Psoas muscle (tissue), 8 donors: ENCODE data around the gene PCBP3. TPM values are rescaled to one million over a fixed set of nuclear protein-coding genes. Genes with fewer than 3 reads are reported as not detected.

Source experiments
- ATAC-seq, 4 donors: fragments of 200-7000 bp; cut with Tn5 transposase; one replicate each; pipeline ENCODE4 v1.9.1; 2020; ENCODE audit warnings: moderate library complexity in 3 of 4, mild to moderate bottlenecking in 2 of 4
- DNase-seq, 2 donors: peaks; one replicate each; pipeline ENCODE4 v3.0.0-alpha.2; 2020
- H3K27ac ChIP-seq: fragments of 200-600 bp; one replicate; pipeline ENCODE4 v1.8.0; 2022
- H3K27me3 ChIP-seq, 3 donors: fragments of 200-600 bp in 1 of 3; one replicate each; pipeline versions ENCODE4 v1.6.1 to v1.8.0; 2013 to 2022; ENCODE audit warnings: low read length in 2 of 3, mild to moderate bottlenecking in 2 of 3, moderate library complexity in 1 of 3; ENCODE audit not compliant: insufficient read depth in 3 of 3
- H3K36me3 ChIP-seq, 2 donors: fragments of 200-600 bp in 1 of 2; one replicate each; pipeline versions ENCODE4 v1.6.1 to v1.8.0; 2013 to 2022; ENCODE audit warnings: low read depth in 1 of 2, mild to moderate bottlenecking in 1 of 2, moderate library complexity in 1 of 2; ENCODE audit not compliant: insufficient read depth in 1 of 2
- H3K4me1 ChIP-seq: fragments of 200-600 bp; one replicate; pipeline ENCODE4 v1.8.0; 2022
- H3K4me3 ChIP-seq: fragments of 200-600 bp; one replicate; pipeline ENCODE4 v1.8.0; 2022; ENCODE audit warnings: mild to moderate bottlenecking
- H3K9me3 ChIP-seq: fragments of 200-600 bp; one replicate; pipeline ENCODE4 v1.8.0; 2022
- WGBS, 3 donors: extraction: QIAGEN DNeasy Blood & Tissue Kit; methylation state at CpG; one replicate each; pipeline versions ENCODE4 v1.1.6 to v1.1.7; 2013; 5-methylcytosine and 5-hydroxymethylcytosine counted together
- intact Hi-C, 2 donors: fragments of 100-400 bp; cut with DNase I; formaldehyde crosslinking; loops; one replicate each; pipeline versions ENCODE4 v1.11.0 to v1.14.2; 2022
- polyA plus RNA-seq, 3 donors: library from polyadenylated mRNA; stranded (reverse); fragments of 200-250 nt; gene quantifications; one replicate each; pipeline ENCODE4 v1.2.3, GENCODE V29; 2013
- total RNA-seq, 4 donors: library from RNA; stranded (reverse); fragmentation: NEBNext Ultra II Directional in 2 of 4; extraction: Animal tissue kit (Norgen Biotek cat#: 25700) in 2 of 4; gene quantifications; one replicate each; pipeline versions ENCODE4 v1.2.1 to v1.2.4, GENCODE V29; 2021 to 2023
- TF ChIP-seq, protein P1 (sequence below): fragments of 200-600 bp; IDR thresholded peaks from one replicate; pipeline ENCODE4 v1.8.0; 2022; ENCODE audit warnings: antibody characterized with exemption
- donor health status: healthy with polysubstance abuse.
- donor health status: DM: no; HTN: no; CAD: no; lungs with moderate emphysema.
- donor health status: Bipolar disorder and iron deficiency.
- donor health status: healthy.
- donor health status: DM: yes; HTN: yes; CAD: no.
- donor health status: DM: no; HTN: no; CAD: no.
- donor health status: DM: no; HTN: no; CAD: no.
- donor health status: DM: yes; HTN: yes; CAD: no.

Gene PCBP3
- total and polyA plus RNA-seq, 7 donors = 0.10 to 0.91 (median 0.33) TPM; not detected in 1

DNA sequence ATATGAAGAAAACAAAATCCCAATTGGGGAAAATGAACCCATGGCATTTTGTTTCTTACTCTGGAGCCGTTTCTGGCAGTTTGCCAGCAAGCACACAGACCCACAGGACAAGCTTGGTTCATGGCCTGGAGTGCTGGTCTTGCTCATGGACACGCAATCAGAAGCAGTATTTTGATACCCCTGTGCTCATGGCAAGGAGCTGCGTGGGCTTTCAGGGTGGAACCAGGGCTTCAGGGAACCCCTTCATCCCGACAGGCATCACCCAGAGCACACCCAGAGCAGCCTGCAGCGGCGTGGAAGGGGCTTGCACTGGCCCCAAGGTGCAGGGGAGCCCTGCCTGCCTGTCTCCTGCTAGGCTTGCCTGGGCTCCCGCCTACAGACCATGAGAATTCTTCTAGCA is 45.4 kb upstream of the PCBP3 start:
- Histone ChIP-seq H3K36me3 (no peaks in the 10 kb centered on the region), H3K9me3 (peaks cover 3% of the 10 kb centered on the region), H3K4me1 (no peaks in the 10 kb centered on the region), H3K27ac (no peak overlapping the region), H3K4me3 (no peak overlapping the region), H3K27me3 (peaks cover 0 to 25% (median 9%) of the 10 kb centered on the region in 3 donors)
- intact Hi-C loops = no loop called here
- DNase-seq = no peak
- no peak for ATAC-seq
- TF ChIP-seq, protein P1, sequence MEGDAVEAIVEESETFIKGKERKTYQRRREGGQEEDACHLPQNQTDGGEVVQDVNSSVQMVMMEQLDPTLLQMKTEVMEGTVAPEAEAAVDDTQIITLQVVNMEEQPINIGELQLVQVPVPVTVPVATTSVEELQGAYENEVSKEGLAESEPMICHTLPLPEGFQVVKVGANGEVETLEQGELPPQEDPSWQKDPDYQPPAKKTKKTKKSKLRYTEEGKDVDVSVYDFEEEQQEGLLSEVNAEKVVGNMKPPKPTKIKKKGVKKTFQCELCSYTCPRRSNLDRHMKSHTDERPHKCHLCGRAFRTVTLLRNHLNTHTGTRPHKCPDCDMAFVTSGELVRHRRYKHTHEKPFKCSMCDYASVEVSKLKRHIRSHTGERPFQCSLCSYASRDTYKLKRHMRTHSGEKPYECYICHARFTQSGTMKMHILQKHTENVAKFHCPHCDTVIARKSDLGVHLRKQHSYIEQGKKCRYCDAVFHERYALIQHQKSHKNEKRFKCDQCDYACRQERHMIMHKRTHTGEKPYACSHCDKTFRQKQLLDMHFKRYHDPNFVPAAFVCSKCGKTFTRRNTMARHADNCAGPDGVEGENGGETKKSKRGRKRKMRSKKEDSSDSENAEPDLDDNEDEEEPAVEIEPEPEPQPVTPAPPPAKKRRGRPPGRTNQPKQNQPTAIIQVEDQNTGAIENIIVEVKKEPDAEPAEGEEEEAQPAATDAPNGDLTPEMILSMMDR = no peak
- WGBS, 3 donors = 55 to 66% (median 61%) methylated on average over 7 of the region's 7 CpGs

DNA sequence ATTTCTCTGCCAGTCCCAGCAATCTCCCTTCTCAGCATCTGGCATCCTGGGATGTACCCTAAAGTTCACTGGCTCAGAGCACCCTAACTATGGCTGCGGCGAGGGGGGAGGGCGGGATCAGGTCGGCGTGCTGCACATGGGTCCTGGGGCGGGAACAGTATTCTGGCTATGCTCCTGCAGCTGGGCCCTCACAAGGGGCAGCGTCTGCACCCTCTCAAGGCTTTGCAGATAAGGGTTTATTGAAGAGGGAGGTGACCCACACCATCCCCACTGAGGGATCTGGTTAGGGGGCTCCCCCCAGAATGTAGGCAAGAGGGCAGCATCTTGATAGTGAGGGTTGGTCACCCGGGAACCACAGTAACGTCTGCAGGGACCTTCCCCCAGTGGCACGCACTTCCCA is 44.9 kb upstream of the PCBP3 start:
- no peak for ATAC-seq
- TF ChIP-seq, protein P1 = no peak
- H3K36me3 ChIP-seq = no peaks in the 10 kb centered on the region
- WGBS, 3 donors = 74 to 79% (median 79%) methylated on average over 10 of the region's 10 CpGs
- peaks cover 0 to 25% (median 9%) of the 10 kb centered on the region in 3 donors for H3K27me3 ChIP-seq
- no peak for DNase-seq
- H3K27ac ChIP-seq = no peak overlapping the region
- H3K4me1 ChIP-seq = no peaks in the 10 kb centered on the region
- peaks cover 9% of the 10 kb centered on the region for H3K9me3 ChIP-seq
- intact Hi-C loops = no loop called here
- H3K4me3 ChIP-seq = no peak overlapping the region

DNA sequence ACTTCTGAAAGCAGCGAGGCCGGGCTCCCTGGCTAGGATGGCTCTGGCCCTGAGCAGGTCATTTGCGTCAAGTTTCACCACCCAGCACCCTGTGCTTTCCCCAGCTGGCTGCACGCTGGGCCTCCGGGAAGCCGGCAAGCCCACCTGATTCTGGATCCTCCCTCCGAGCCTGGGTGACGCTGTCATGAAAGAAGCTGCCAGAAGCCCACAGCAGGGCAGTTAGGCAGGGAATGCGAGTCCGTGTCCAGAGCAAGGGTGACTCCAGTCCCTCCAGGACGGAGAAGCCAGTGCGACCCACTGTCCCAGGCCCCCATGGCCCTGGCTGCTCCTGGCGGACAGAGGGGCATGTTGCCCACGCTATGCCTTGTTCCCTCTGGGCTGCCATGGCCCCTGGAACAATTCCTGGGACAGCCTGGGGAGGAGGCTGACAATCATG is 44.4 kb upstream of the PCBP3 start:
- DNase-seq = no peak
- H3K27me3 ChIP-seq = peaks cover 0 to 25% (median 9%) of the 10 kb centered on the region in 3 donors
- 82 to 89% (median 84%) methylated on average over 14 of the region's 14 CpGs for WGBS, 3 donors

DNA sequence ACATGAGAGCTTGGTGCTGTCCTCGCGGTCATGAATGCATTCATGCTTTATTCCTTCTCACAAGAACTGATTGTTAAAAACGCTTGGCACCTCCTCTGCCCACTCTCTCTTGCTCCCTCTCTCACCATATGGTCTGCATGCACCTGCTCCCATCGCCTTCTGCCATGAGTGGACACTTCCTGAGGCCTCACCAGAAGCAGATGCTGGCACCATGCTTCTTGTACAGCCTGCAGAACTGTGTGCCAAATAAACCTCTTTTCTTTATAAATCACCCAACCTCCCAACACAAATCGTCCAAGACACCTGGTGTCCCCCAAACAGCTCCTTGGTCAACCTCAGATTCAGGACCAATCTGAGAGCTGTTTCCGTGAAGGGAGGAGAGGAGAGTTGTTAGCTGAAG is 43.3 kb upstream of the PCBP3 start:
- H3K4me3 ChIP-seq = no peak overlapping the region
- ATAC-seq (no peak), DNase-seq (no peak)
- no peaks in the 10 kb centered on the region for H3K36me3 ChIP-seq
- H3K27ac ChIP-seq = no peak overlapping the region
- intact Hi-C loops = no loop called here
- H3K27me3 ChIP-seq = peaks cover 0 to 22% (median 9%) of the 10 kb centered on the region in 3 donors
- TF ChIP-seq, protein P1 = no peak
- H3K4me1 ChIP-seq = no peaks in the 10 kb centered on the region
- 49 to 78% (median 63%) methylated on average over 6 of the region's 6 CpGs for WGBS, 3 donors
- peaks cover 15% of the 10 kb centered on the region for H3K9me3 ChIP-seq

More for the DNA sequence above, 44.4 kb upstream of the PCBP3 start:
- Histone ChIP-seq H3K4me3 (no peak overlapping the region), H3K27ac (no peak overlapping the region), H3K4me1 (no peaks in the 10 kb centered on the region), H3K36me3 (no peaks in the 10 kb centered on the region), H3K9me3 (peaks cover 14% of the 10 kb centered on the region)
- intact Hi-C loops = no loop called here
- ATAC-seq = no peak
- TF ChIP-seq, protein P1 = no peak

DNA sequence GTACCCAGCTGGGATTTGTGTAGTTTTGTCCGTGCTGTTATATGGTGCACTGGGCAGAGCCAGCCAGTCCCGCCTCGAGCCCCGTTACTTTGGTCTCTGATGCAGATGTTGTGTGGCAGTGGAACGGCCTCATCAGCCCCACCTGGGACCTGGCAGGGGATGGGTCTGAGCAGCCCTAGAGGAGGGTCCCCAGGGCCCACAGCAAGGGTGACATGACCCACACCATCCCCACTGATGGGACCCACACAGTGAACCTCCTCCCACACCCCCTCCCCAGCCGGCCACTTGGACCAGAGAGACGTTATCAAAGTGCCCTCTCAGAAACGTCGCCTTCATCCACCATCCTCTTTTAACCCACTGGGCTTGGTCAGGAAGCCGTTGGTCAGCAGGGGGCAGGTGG is 42.0 kb upstream of the PCBP3 start:
- TF ChIP-seq, protein P1 = no peak
- Histone ChIP-seq H3K9me3 (peaks cover 15% of the 10 kb centered on the region), H3K36me3 (no peaks in the 10 kb centered on the region), H3K27ac (no peak overlapping the region), H3K4me1 (no peaks in the 10 kb centered on the region), H3K4me3 (no peak overlapping the region), H3K27me3 (peaks cover 0 to 12% (median 6%) of the 10 kb centered on the region in 3 donors)
- ATAC-seq (no peak), DNase-seq (no peak)
- WGBS, 3 donors = 77 to 82% (median 81%) methylated on average over 10 of the region's 10 CpGs
- intact Hi-C loops = no loop called here
